ENCODE measurements around the gene RABEP2.

- TF ChIP-seq CTCF (conservative IDR thresholded peaks at IDR 0.05): no peak
- TF ChIP-seq EZH2 (IDR thresholded peaks at IDR 0.05; ENCODE audit: low read depth): no peak
Measured at GRCh38 chr16:28866454-28866804, 58.6 kb downstream of the RABEP2 start.

Measured in PC-9 (cell line).